Activated CD4-positive, CD25-positive, alpha-beta regulatory T cell (primary cell): ENCODE measurements around the gene TRPV4.

Source experiments
- DNase-seq, 4 experiments: peaks; one replicate each; lab custom pipeline; 2025; lab: John Stamatoyannopoulos, UW

Gene TRPV4

DNA sequence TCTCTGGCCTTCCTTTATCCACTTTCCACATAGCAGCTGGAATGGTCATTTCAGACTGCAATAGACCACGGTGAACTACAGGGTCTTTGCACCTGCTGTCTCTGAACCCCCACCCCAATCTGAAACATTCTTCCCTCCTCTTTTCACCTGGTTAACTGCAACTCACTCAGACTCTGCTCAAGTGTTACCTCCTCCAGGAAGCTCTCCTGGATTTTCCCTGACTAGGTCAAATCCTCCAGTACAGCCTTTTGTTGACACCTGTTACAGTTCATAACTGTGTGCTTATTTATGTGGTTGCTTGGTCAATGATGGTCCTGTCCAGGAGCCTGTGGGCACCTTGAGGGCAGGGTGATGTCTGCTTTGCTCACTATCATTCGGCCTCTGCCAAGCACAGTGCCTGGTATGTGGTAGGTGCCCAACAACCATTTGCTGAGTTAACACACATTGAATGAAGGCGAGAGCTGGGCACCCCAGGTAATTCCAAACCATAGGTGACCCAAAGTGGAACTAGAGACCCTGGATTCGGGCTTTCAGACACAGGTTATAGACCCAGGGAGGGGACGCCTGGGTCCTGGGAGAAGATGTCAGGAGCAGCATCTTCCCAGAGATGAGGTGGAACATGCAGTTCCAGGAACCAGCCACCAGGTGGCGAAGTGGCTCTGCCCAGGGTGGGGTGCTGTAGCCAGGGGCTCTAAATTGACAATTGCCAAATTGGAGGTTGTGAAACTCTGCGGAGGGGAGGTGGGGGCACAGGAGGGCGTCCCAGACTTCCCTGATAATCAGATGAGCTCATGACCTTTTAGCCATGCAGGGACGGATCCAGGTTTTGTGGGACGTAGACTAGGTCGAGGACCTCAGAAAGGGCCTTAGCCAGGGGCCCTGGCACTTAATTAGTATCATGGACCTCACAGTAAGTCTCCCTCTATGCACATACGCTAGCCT is 28.1 kb downstream of the TRPV4 start:
- DNase-seq: peak; percentile 16 to 59 (median 38)

DNA sequence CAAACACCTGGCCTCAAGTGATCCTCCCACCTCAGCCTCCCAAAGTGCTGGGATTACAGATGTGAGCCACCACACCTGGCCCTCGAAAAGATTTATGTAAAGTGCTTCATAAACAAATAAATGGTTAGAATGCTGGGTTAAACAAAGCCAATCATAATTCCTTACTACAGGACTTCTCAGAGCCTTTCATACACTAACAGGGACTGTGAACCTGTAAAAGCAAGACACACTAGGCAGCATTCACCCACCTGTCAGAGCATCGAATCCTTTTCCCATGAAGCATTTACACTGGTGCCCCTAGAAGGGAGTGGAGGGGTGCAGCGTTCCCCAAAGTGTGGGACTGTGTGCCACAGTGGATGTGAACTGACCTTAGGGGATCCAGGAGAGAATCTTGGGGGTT is 29.5 kb downstream of the TRPV4 start:
- no peak for DNase-seq

DNA sequence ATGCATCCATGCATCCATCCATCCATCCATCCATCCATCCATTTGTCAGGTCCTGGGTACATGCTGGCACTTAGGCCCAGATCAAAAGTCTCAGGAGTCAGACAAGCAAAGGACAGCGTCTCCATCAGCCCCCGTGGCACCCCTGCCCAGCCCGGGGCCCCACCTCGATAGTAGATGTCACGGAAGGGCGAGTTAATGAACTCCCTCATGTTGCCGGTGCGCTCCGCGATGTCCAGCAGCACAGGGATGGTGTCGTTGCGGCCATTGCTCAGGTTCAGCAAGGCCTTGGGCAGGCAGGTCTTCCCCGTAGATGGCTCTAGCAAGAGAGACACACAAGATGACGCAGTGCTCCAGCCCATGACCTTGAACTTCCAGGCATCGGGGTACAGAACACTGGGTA is 30.4 kb downstream of the TRPV4 start:
- DNase-seq: no peak

DNA sequence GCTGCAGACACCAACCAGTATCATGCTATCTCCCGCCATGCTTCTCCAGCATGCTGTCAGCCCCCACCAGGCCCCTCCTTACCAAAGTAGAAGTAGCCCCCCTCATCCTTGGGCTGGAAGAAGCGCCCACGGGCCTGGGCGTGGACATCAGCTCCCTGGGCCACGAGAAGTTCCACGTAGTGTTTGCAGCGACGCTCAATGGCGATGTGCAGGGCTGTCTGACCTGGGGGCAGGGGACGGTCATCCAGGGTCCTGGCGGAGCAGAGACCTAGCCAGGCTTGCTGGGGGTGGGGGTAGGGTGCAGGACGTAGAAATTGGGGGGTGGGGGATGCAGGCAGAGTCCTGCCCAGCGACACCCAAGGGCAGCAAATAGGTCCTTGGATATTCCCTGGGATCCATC is 32.7 kb downstream of the TRPV4 start:
- no peak for DNase-seq

DNA sequence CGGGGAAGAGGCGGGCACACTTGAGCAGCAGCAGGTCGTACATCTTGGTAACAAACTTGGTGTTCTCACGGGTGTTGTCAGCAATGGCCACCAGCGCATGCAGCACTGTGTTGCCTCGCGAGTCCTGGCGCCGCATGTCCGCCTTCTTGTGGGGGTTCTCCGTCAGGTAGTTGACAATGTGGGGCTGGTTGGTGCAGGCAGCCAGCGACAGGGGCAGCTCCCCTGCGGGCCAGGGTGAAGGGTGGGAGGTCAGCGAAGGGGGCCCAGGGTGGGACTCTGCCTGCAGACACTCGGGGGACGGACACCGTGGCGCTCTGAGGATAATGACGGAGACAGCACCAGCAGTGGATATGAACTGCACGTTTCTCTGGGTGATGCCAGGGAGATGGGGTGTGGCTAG is 34.5 kb downstream of the TRPV4 start:
- DNase-seq: no peak

DNA sequence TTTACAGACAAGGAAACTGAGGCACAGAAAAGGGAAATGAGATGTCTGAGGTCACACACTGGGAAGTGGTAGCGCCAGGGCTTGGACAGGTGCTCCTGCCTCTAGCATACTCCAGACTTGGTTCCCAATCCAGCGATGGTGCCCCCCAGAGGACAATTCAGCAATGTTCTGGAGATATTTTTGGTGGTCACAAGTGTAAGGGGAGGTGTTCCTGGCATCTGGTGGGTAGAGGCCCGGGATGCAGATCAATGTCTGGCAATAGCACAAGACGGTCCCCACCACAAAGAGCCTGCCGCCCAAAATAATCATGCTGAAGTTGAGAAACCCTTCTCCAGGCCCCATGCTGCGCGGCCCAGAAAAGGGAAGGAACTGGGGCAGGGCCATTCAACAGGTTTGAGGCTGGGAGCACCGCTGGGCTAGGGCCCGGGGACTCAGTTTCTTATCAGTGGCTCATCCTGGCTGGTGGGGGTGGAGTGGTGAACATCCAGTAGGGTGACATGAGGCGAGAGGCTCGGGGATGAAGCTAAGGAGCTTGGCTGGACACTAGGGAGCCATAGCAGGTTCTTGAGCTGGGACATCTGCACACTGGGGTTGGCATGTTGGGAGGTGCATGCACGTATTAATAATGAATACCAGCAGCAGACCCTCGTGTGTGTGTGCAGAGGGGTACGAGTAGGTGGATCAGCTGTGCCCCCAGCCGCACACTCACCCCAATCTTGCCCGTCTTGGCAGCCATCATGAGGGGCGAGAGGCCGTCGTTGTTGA is 35.1 kb downstream of the TRPV4 start:
- no peak for DNase-seq

DNA sequence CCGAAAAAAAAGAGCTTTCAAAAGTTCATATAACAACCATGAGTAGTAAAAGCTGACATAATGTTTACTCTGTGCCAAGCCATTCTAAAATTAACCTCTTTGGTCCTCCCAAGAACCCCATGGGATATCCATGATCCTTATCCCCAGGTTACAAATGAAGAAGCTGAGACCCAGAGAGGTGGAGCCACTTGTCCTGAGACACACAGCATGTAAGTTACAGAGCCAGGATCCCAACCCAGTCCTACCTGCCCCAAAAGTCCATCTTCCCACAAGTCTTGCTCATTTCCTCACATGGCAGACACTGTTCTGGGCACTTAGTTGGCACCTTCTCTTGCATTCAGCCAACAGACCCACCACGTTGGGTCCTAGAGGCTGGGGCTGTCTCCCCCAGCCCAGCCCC is 37.1 kb downstream of the TRPV4 start:
- DNase-seq: no peak

DNA sequence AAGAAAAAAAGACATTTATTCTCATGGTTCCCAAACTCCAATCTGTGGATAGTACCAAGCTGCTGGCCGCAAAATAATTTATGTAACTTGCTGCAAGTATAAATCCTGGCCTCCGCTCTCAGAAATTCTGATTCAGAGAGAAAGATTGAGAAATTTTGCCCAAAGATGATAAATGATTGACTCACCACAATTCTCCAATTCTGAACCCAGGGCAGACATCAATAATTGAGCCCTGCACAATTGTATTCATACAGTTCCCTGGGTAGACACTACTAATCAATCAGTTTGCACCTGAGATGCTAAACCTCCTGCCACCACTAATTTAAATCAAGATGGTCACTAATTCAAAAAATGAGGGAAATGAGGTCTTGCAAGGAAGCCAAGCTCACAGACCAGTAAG is 38.2 kb downstream of the TRPV4 start:
- no peak for DNase-seq

DNA sequence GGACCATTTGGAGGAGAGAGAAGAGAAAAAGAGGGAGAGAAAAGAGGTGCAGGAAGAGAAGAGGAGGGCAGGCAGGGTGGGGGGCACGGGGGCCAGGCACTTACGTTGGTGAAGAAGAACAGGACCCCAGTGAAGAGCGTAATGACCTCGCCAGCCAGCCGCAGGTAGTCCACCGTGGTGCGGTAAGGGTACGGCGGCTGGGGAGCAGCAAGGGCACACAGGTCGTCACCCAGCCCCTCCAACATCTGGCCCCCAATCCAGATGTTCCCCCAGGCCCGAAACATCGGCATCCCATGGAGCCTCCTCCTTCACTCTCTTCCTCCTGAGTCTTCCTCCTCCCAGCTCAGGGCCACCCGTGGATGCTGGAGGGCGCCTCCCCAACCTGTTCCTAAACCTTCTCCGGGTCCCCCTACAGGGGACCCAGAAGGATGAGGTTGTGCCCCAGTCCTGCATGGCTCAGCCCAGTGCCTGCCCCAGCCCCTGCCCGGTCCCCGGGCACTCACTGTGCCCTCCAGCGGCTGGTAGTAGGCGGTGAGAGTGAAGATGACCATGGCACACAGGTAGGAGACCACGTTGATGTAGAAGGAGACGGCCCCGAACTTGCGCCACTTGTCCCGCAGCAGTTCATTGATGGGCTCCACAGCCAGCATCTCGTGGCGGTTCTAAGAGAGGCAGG is 39.2 kb downstream of the TRPV4 start:
- DNase-seq: no peak

DNA sequence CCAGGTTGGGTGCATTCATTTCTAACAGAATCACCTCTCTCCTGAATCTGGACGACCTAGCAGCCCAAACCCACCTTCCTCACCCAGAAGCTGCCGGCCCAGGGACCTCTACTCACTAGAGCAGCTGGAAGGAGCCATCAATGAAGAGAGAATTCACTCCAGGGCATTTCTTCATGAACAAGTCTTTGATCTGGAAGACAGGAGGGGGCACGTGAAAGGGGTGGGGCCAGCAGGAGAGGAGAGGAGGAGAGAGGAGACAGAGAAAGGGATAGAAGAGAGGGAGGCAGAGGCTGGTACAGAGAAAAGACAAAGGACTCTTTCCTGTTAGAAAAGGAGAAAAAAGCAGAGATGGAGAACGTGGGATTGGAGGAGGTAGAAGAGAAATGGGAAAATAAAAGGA is 39.8 kb downstream of the TRPV4 start:
- no peak for DNase-seq

DNA sequence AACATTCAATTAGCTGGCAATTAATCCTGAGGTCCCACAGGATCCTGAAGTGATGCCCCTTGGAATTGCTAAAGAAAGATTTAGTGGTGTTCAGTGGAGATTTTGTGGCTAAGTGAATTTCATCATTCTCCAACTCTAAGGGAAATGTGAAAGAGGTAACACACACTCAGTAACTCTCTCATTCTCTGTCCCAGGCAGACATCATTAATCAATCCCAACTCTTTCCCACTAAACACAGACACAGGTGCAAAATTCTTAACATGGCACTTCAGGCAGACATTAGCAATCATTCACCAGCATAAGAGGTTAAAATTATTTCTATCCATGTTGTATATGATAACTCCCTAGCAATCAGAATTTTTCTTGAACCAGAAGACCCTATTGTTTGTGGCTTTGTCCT is 40.2 kb downstream of the TRPV4 start:
- DNase-seq: no peak

DNA sequence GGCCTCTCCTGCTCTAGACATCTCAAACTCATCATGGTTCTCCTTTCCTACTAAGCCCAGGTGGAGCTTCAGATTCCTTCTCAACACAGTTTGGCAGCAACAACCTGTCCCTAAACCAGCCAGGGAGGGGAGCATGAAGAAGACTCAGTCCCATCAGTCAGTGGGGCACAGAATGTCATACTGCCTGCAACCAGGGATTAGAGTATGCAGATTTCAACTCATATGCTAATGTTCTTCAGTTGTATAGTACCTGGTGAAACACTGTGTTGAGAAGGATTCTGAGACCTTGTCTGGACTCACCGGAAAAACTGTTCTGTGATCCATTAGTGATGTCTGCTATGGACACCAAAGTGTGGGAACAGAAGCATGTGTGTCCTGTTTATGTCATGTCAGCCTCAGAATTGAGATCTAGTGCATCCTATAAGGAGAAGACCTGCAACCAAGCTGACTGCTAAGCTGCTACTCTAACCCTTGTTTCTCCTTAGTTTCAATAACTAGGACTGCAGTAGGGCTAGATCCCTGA is 43.6 kb downstream of the TRPV4 start:
- no peak for DNase-seq

DNA sequence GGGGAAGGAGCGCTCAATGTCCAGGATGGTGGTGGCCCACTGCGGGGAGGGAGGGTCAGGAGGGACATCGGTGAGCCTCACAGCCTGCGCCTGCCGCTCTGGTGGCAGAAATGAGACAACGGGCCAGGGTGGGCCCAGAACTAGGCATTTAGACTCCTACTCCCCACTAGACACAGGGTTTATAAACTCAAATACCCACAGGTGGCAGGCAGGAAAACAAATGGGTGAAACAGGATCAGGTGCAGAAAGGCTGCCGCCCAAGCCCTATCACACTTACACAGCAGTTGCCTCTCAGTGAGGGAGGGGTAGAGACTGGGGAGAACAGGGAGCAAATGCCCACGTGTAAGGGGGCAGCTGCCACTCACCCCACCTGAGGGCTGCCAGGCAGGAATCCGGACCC is 46.4 kb downstream of the TRPV4 start:
- DNase-seq: no peak

DNA sequence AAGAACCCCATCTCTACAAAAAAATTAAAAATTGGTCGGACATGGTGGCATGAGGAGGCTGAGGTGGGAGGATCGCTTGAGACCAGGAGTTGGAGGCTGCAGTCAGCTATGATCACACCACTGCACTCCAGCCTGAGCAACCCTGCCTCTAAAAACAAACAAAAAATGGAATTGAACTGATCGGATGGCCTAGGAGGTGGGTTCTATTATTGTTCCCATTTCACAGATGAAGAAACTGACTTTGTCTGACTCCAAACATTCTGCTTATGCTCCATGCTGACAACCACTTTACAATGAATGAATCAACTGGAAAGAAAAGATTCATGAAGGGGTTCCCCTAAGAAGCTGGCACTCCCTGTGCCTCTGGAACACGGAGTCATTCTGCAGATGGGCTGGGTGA is 47.3 kb downstream of the TRPV4 start:
- DNase-seq: no peak

DNA sequence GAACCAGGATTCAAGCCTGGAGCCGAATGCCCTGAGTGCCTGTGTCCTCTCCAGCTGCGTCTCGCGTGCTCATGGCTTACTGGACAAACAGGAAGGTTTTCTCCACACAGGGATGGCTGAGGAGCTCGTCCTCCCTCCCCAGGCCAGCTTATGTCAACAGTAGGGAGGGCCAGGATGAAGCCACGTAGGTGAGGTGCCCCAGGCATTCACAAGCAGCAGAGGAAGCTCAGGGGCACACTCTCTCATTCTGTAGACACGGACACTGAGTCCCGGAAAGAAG is 49.3 kb downstream of the TRPV4 start:
- DNase-seq: no peak

DNA sequence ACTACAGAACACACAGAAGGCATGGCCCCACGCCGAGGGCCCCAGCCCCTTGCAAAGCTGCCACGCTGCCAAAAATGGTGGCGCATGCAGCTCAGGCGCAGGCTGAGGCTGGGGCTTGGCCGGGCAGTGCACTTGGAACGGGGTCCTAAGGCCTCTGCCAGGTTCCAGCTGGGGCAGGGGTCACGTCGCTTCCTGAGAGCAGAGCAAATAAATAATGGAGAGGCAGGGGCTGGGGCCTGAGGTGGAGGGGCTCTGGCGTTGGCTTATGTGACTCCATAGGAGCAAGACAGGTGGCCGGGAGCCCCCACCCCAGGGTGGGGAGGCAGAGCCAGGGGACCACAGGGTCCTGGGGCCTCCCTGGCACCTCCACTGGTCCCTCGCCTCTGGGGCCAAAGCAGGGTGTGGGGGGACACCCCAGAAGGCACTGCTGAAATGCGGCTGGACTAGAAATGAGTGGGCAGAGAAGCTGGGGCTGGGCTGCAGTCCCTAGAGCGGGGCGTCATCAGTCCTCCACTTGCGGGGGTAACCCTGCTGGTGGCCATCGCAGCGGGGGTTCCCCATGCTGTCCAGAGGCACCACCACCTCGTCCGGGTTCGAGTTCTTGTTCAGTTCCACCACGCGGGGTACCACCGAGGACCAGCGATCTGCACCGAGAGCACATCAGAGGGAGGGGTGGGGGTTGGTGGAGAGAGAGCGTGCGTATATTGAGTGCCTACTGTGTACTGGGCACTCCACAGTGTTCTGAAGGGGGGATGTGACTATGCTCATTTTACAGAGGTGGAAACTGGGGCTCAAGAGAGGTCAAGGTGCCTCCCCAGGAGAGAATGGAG is 49.8 kb downstream of the TRPV4 start:
- DNase-seq: no peak

DNA sequence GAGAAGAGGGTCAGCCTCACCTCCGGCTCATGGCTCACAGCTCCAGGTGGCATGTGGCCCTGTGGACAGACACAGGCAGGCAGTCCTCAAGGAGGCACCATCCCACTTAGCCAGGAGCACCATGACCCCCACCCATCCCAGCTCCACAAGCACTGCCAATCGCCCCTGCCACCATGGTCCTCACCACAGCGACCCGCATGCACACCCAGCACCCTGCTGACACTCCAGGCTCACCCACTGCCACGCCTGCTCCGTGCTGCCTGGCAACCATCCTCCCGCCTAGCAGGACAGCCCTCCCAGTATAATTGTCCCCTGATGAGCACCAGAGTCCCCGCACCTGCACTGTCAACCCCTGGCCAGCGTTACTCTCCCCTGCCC is 50.9 kb downstream of the TRPV4 start:
- DNase-seq: no peak

DNA sequence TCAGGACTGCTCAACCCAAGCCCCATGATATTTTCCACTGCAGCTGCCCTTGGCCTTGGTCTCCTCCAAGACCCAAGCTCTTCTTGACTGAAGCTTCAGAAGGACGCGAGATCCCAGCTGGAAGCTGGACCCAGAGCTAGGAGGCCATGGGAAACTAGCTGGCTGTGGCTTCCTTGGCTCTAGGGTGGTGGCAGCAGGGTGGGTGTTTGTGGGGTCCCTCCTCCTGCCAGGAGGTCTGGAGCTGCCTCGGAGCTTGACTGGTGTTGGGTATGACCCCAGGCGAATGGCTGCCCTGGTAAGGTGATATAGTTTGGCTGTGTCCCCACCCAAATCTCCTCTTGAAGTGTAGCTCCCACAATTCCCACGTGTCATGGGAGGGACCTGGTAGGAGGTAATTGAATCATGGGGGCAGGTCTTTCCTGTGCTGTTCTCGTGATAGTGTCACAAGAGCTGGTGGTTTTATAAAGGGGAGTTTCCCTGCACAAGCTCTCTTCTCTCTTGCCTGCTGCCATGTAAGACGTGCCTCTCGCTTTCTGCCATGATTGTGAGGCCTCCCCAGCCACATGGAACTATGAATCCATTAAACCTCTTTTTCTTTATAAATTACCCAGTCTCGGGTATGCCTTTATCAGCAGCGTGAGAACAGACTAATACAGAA is 51.4 kb downstream of the TRPV4 start:
- no peak for DNase-seq

DNA sequence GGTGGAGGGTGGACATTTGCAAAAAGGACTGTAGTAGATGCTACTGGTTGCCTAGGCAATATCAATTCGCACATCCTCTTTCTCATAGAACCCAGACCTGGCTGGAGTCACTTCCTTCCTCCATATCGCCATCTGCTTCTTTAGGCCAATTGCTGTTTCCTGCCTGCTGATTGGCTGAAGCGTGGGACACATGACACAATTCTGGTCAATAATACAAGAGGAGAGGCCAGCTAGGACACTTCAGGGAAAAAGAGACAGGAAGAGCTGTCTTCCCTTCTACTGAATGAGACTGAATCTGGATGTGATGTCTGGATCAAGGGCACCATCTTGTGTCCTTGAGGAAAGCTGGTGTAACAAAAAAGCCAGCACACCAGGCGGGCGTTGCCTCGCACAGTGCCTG is 53.8 kb downstream of the TRPV4 start:
- no peak for DNase-seq

DNA sequence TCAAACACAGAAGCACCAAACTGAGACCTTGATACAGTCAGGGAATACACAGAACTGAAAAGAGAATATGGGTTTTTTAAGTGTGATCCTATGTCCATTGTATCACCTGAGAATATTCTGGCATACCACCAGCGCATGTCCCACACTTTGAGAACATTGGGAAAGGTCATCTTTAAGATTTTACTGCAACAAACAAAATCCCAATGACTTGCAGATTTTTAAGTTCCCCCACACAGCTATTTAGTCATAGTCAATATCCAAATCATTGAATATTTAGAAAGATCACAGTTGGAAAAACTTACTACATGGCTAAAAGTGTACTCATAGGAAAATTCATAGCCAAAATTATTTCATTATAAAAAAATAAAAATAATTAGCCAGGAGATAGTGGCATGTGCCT is 54.5 kb downstream of the TRPV4 start:
- no peak for DNase-seq

DNA sequence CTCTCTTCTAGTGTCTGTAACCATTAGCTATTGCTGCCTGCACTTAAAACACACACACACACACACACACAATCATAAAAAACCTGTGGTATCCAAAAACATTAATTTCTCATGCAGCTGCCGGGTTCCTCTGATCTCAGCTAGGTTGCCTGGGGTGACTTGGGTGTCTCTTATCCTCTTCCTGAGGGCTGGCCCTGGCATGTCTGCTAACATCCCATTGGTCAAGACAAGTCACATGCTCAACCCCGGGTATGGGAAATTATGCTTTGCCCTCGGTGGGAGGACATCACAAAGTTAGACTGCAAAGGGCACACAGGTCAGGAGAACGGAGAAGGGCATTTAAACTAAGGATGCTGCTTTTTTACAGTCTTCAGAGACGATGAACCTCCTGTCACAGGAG is 55.7 kb downstream of the TRPV4 start:
- DNase-seq: no peak
